Activated T-helper 17 cell treated with anti-CD3 and anti-CD28 coated beads, Interleukin-2, amount 50 U/mL, for 72 hours (primary cell): ENCODE results near the gene ZNF407. TPM values are rescaled to one million over a fixed set of nuclear protein-coding genes. Genes with fewer than 3 reads are reported as not detected.
A peak's percentile ranks its signal among the peaks of the same experiment; 100 is the strongest.

Experiments
- ATAC-seq: fragments of 150-1000 bp; cut with Tn5 transposase; replicated peaks from 2 replicates; pipeline ENCODE4 v1.10.0; 2021; ENCODE audit warnings: mild to moderate bottlenecking, moderate library complexity
- H3K27ac Mint-ChIP-seq: one replicate; pipeline ENCODE4 v1.8.0; 2022; ENCODE audit warnings: mixed read lengths
- H3K27me3 Mint-ChIP-seq: one replicate; pipeline ENCODE4 v1.8.0; 2022; ENCODE audit warnings: mixed read lengths
- H3K36me3 Mint-ChIP-seq: one replicate; pipeline ENCODE4 v1.8.0; 2022; ENCODE audit warnings: low read depth, mild to moderate bottlenecking, mixed read lengths
- H3K4me1 Mint-ChIP-seq: one replicate; pipeline ENCODE4 v1.8.0; 2022; ENCODE audit warnings: mixed read lengths
- H3K4me3 Mint-ChIP-seq: one replicate; pipeline ENCODE4 v1.8.0; 2022; ENCODE audit warnings: mild to moderate bottlenecking, mixed read lengths
- H3K9me3 Mint-ChIP-seq: one replicate; pipeline ENCODE4 v1.8.0; 2022; ENCODE audit warnings: mixed read lengths
- total RNA-seq, 2 donors: library from RNA; stranded (reverse); gene quantifications; one replicate each; pipeline ENCODE4 v1.2.3, GENCODE V29; 2022

ZNF407 gene
- total RNA-seq, 2 donors from 2014 or later = 17.9 to 22.5 TPM

GRCh38 chr18:74930616-74931015, 332.9 kb downstream of the ZNF407 start:
- no peak for ATAC-seq
- peaks cover 4% of the 10 kb centered on the region for H3K4me1 Mint-ChIP-seq
- peaks cover 10% of the 10 kb centered on the region for H3K36me3 Mint-ChIP-seq
- H3K4me3 Mint-ChIP-seq = no peak overlapping the region
- peak overlapping the region; percentile 10 for H3K27ac Mint-ChIP-seq
- H3K27me3 Mint-ChIP-seq = no peaks in the 10 kb centered on the region
- H3K9me3 Mint-ChIP-seq = no peaks in the 10 kb centered on the region

DNA sequence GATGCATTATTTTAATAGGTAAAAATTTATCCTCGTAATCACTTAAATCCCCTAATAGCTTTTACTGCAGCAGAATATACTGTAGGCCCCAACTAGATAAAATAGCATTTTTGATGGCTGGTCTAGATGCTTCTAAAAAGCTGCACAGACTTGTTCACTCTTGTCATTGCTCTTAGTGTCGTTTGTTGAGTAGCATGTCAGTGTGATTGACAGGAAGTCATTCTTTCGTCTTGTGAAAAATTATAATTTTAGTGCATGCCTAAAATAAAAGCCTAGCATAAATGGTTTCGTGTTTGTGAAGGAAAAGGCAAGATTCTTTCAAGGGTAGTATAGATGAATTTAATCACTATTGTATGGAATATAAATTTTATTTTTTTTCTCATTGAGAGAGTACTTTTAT, 336.3 kb downstream of the ZNF407 start:
- H3K27ac Mint-ChIP-seq = no peak overlapping the region
- H3K4me1 Mint-ChIP-seq = peaks cover 4% of the 10 kb centered on the region
- no peaks in the 10 kb centered on the region for H3K9me3 Mint-ChIP-seq
- peaks cover 4% of the 10 kb centered on the region for H3K36me3 Mint-ChIP-seq
- no peaks in the 10 kb centered on the region for H3K27me3 Mint-ChIP-seq
- no peak for ATAC-seq
- no peak overlapping the region for H3K4me3 Mint-ChIP-seq

DNA sequence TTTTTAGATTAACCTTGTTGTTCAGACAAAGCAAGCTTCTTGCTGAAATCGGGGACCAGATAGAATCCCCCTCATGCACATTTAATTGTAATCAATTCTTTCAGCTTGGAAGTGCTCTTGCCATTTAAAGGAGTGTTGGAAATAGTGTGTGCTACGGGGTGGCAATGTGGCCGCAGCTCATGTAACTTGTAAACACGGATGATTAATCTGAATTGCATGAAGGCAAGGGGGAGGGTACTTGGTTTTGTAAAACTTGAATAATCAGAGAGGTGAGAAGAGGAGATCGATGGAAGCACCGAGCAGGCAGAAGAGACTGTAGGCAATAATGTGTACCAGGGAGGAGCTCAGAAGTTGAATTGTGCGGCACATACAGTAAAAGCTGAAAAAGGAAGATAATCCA, 337.8 kb downstream of the ZNF407 start:
- Mint-ChIP-seq H3K36me3 (peaks cover 4% of the 10 kb centered on the region), H3K4me1 (peaks cover 3% of the 10 kb centered on the region), H3K27me3 (no peaks in the 10 kb centered on the region), H3K9me3 (no peaks in the 10 kb centered on the region), H3K27ac (no peak overlapping the region), H3K4me3 (no peak overlapping the region)
- ATAC-seq = no peak

- Mint-ChIP-seq H3K9me3 (no peaks in the 10 kb centered on the region), H3K36me3 (peaks cover 4% of the 10 kb centered on the region), H3K4me3 (no peak overlapping the region), H3K27me3 (no peaks in the 10 kb centered on the region), H3K27ac (no peak overlapping the region), H3K4me1 (peaks cover 4% of the 10 kb centered on the region)
- ATAC-seq = no peak
Observed at GRCh38 chr18:74936343-74936742, 338.7 kb downstream of the ZNF407 start.

- Mint-ChIP-seq H3K36me3 (peaks cover 4% of the 10 kb centered on the region), H3K27me3 (no peaks in the 10 kb centered on the region), H3K9me3 (no peaks in the 10 kb centered on the region), H3K4me3 (no peak overlapping the region), H3K27ac (no peak overlapping the region), H3K4me1 (peaks cover 10% of the 10 kb centered on the region)
- ATAC-seq = no peak
Observed at GRCh38 chr18:74937291-74937690, 339.6 kb downstream of the ZNF407 start.

DNA sequence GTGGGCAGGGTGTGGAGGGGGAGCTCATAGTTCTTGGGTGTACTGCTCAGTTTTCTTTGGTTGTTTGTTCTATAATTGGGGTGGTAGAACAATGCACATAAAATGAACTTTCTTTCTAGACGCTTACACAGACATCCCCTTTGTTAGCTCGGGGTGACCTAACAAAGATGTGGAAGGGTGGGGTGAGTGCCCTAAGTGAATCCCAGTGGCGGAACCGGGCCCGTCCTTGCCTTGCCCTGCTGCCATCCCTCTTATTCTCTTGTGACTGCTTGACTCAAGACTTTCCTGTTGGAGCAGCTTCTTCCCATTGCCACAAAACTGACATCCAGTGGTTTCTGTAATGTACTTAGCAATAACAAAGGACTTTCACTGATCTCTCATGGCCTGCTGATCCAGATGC, 343.2 kb downstream of the ZNF407 start:
- no peaks in the 10 kb centered on the region for H3K9me3 Mint-ChIP-seq
- no peaks in the 10 kb centered on the region for H3K36me3 Mint-ChIP-seq

DNA sequence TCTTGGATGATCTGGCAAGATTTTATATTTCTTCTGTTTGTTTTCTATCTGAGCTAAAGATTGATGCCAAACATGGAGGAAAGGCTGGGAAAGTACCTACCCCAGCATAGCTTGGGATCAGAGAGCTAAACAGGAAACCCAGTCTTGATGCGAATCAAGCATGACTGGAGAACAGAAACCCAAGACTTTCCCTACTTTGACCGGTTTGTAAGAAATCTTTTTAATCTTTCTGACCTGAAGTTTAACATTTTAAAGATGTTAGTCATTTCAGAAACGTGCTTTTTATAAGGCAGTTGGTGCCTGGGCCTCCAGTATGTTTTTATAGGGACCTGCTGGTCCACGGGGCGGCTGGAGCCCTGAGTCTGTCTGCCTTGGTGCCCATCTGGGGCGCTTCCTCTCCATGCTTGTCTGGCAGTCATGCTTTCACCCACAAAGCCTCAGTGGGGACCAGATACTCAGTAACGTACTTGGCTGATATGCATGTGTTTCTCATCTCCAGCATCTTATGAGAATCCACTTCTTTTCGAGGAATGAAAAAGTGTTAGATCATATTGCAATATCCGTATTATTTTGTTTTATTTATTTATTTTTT, 344.7 kb downstream of the ZNF407 start:
- Mint-ChIP-seq H3K36me3 (no peaks in the 10 kb centered on the region), H3K4me1 (peaks cover 15% of the 10 kb centered on the region), H3K4me3 (peak overlapping the region; percentile 48), H3K9me3 (no peaks in the 10 kb centered on the region), H3K27ac (peak overlapping the region; percentile 46), H3K27me3 (no peaks in the 10 kb centered on the region)
- ATAC-seq = peak; percentile 93

More for the DNA sequence above, 343.2 kb downstream of the ZNF407 start:
- Mint-ChIP-seq H3K27ac (no peak overlapping the region), H3K4me3 (no peak overlapping the region), H3K27me3 (no peaks in the 10 kb centered on the region), H3K4me1 (peaks cover 15% of the 10 kb centered on the region)
- no peak for ATAC-seq

DNA sequence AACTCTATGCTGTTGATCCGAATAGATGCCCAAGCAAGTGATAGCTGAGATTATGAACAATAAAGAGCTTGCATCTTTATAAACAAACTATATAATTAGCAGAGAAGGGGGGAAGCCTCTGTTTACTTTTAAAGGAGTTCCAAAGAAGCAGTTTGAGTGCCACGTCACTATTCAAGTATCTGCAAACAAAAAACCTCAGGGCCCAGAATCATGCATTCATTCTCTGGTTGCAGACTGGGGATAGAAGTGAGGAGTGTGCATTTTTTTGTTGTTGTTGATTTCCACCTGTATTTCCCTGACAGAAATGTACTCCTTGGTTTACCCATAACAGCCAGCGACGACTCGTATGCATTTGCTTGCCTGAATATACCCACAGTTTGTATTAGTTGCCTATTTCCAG, 347.0 kb downstream of the ZNF407 start:
- Mint-ChIP-seq H3K36me3 (no peaks in the 10 kb centered on the region), H3K27ac (no peak overlapping the region), H3K9me3 (no peaks in the 10 kb centered on the region), H3K27me3 (no peaks in the 10 kb centered on the region), H3K4me1 (peaks cover 20% of the 10 kb centered on the region), H3K4me3 (no peak overlapping the region)
- ATAC-seq = no peak

DNA sequence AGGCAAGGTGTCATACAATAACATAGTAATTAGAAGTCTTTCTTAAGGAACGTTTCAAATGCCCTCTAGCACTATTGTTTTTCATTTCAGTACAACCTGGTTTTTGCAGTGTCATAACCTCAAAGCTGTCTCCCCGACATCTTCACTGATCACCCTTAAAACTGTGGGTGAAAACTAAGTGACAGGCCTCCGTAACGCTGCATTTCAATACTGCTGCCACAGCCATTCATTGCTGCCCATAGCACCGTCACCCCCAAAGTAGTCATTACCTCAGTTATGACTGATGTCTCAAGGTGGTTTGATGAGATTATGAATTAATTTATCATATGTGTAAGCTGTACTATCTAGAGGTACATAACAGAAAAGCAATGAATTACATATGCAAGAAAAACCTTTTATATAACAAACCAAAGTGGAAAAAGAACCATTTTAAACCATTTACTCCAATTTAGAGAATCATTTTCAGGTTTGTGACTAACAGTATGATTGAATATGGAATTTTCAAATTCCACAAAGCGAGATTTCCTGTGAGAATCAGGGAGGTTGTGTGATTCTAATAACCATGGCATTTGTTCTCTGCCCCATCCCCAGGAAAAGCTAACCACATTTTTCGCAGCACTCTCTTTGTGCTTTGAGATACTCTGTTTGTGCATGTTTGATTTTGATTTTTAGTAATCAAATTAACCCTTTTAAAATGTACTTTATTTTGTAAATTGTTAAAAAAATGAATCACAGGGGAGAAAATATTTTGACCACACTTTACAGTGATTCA, 348.3 kb downstream of the ZNF407 start:
- H3K9me3 Mint-ChIP-seq = no peaks in the 10 kb centered on the region
- H3K27ac Mint-ChIP-seq = no peak overlapping the region
- no peak overlapping the region for H3K4me3 Mint-ChIP-seq
- no peak for ATAC-seq
- H3K4me1 Mint-ChIP-seq = peaks cover 29% of the 10 kb centered on the region
- no peaks in the 10 kb centered on the region for H3K36me3 Mint-ChIP-seq
- H3K27me3 Mint-ChIP-seq = no peaks in the 10 kb centered on the region

- Mint-ChIP-seq H3K36me3 (no peaks in the 10 kb centered on the region), H3K27me3 (no peaks in the 10 kb centered on the region), H3K4me1 (peaks cover 29% of the 10 kb centered on the region), H3K4me3 (no peak overlapping the region), H3K27ac (no peak overlapping the region), H3K9me3 (no peaks in the 10 kb centered on the region)
- no peak for ATAC-seq
Observed at GRCh38 chr18:74946646-74947375, 349.1 kb downstream of the ZNF407 start.

- no peak for ATAC-seq
- no peak overlapping the region for H3K4me3 Mint-ChIP-seq
- peaks cover 23% of the 10 kb centered on the region for H3K4me1 Mint-ChIP-seq
- H3K27ac Mint-ChIP-seq = no peak overlapping the region
- H3K9me3 Mint-ChIP-seq = no peaks in the 10 kb centered on the region
- H3K36me3 Mint-ChIP-seq = no peaks in the 10 kb centered on the region
- no peaks in the 10 kb centered on the region for H3K27me3 Mint-ChIP-seq
Observed at GRCh38 chr18:74947417-74947816, 349.7 kb downstream of the ZNF407 start.

DNA sequence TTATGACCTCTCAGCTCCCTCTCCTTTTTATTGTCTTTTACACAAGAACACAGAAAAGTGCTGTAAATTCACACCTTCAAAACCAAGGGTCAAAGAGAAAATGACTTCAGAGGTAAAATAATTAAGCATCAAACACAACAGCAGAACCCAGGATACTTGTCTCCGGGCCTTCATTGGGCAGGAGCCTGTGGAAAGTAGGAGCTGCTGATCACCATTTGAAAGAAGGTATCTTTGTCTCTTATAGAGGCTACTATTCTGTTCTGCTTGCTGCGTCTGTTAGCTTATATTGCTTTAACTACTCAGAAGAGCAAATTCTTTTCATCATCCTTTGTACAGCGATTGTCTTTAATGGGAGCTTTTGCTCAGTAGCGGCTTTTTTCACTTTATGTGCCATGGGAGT, 350.2 kb downstream of the ZNF407 start:
- peaks cover 18% of the 10 kb centered on the region for H3K4me1 Mint-ChIP-seq
- H3K27ac Mint-ChIP-seq = no peak overlapping the region

DNA sequence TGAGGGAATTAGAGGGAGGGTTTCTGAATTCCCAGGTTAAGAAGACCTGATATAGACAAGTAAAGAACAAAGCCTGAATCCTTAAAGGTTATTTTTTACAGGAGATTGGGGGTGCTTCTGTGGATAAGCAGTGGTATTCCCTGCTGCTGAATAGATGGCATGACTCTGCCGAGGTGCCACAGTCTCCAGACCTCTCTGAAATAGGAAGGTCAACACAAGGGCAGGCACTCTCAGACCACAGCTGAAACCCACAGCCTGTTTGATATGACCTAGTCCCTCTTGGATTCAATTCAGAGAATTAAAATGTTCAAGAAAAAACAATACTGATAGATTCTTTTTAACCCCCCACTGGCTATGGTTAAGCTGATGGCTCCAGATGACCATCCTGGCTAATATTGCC, 351.9 kb downstream of the ZNF407 start:
- Mint-ChIP-seq H3K4me3 (peak overlapping the region; percentile 63), H3K27ac (peak overlapping the region; percentile 78), H3K4me1 (peaks cover 18% of the 10 kb centered on the region), H3K36me3 (no peaks in the 10 kb centered on the region), H3K27me3 (no peaks in the 10 kb centered on the region), H3K9me3 (no peaks in the 10 kb centered on the region)
- ATAC-seq = peak; percentile 50

More for the DNA sequence above, 350.2 kb downstream of the ZNF407 start:
- ATAC-seq = no peak
- H3K36me3 Mint-ChIP-seq = no peaks in the 10 kb centered on the region
- no peaks in the 10 kb centered on the region for H3K9me3 Mint-ChIP-seq
- H3K27me3 Mint-ChIP-seq = no peaks in the 10 kb centered on the region
- H3K4me3 Mint-ChIP-seq = no peak overlapping the region

DNA sequence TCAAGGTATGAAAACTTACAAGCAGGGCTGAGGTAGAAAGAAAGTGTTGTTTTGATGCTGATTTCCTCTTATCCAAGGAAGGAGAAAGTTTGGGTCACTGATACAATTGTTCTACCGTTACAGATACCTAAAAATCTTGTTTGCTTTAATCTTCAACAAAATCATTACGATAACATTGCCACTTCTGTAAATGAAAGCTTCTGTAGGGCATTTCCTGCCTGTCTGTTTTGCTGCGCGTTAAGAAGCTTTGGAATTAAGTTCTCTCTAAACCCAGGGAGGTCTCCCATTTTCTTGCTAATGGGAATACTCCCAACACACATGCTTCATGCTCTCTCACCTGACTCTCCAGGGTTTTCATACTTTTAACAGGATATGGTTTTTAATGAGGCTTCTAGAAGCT, 352.8 kb downstream of the ZNF407 start:
- ATAC-seq = peak; percentile 19

More for the DNA sequence above, 352.8 kb downstream of the ZNF407 start:
- H3K36me3 Mint-ChIP-seq = no peaks in the 10 kb centered on the region
- peak overlapping the region; percentile 78 for H3K27ac Mint-ChIP-seq
- H3K4me1 Mint-ChIP-seq = peaks cover 18% of the 10 kb centered on the region
- H3K4me3 Mint-ChIP-seq = peak overlapping the region; percentile 63
- H3K27me3 Mint-ChIP-seq = no peaks in the 10 kb centered on the region
- H3K9me3 Mint-ChIP-seq = no peaks in the 10 kb centered on the region
